Measurements from ENCODE around the gene OR13C9. TPM values are rescaled to one million over a fixed set of nuclear protein-coding genes. Genes with fewer than 3 reads are reported as not detected.
"Not testable (repeated sequence)": the region's sequence is repeated elsewhere in the genome, so short reads cannot be mapped to it uniquely, and the experiment has no call there.

The OR13C9 gene
- total RNA-seq, 1 experiment from 2014 or later: not detected

DNA sequence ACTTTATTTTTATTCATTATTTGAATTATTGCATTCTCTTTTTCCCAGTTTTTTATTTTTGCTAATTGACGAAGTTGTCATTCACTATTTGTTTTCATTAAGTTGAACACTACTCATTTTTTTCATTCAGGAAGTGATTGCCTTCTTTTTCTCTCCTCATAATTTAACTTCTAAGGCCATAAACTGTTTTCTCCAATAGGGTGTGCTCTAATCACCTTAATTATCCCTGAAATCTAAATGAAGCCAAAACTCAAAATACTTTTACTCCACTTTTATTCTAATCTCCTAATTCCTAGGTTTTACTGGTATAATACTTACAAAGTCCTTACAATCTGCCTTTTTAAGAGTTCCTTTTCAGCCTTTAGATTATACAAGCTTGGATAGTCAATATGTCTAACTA, 9.7 kb downstream of the OR13C9 start:
- CTCF ChIA-PET: no interaction called here
- no peak overlapping the region for H3K27ac ChIP-seq (ENCODE audit: low read length)
- no peaks in the 10 kb centered on the region for H3K27me3 ChIP-seq (ENCODE audit: control insufficient read depth, insufficient read depth, low read length)
- POLR2A ChIA-PET: no interaction called here
- H3K36me3 ChIP-seq (ENCODE audit: control insufficient read depth, insufficient read depth, low read length): no peaks in the 10 kb centered on the region
- DNase-seq (ENCODE audit: low read depth, low spot score) (no peak), ATAC-seq (no peak)
- in situ Hi-C loops (cut with HindIII; ENCODE audit: low pct_unique_long_range_greater_than_20kb, low sequenced_read_pairs): no loop called here
- H3K4me1 ChIP-seq (ENCODE audit: control insufficient read depth, insufficient read depth, low read length): no peaks in the 10 kb centered on the region
- intact Hi-C loops (cut with micrococcal nuclease; ENCODE audit: unreplicated experiment): no loop called here
- H3K4me3 ChIP-seq (ENCODE audit: low read depth in 2 of 2, low read length in 2 of 2): no peak overlapping the region
- BruUV-seq (replicated peaks): no TSS peak
- H3K9me3 ChIP-seq (ENCODE audit: control insufficient read depth, insufficient read depth, low read depth, low read length): no peaks in the 10 kb centered on the region
- TF ChIP-seq, protein P1, sequence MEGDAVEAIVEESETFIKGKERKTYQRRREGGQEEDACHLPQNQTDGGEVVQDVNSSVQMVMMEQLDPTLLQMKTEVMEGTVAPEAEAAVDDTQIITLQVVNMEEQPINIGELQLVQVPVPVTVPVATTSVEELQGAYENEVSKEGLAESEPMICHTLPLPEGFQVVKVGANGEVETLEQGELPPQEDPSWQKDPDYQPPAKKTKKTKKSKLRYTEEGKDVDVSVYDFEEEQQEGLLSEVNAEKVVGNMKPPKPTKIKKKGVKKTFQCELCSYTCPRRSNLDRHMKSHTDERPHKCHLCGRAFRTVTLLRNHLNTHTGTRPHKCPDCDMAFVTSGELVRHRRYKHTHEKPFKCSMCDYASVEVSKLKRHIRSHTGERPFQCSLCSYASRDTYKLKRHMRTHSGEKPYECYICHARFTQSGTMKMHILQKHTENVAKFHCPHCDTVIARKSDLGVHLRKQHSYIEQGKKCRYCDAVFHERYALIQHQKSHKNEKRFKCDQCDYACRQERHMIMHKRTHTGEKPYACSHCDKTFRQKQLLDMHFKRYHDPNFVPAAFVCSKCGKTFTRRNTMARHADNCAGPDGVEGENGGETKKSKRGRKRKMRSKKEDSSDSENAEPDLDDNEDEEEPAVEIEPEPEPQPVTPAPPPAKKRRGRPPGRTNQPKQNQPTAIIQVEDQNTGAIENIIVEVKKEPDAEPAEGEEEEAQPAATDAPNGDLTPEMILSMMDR (IDR thresholded peaks at IDR 0.05): 0 out of 2 replicates have a peak, but pooled peaks have one; percentile 5
- TF ChIP-seq, protein P2, sequence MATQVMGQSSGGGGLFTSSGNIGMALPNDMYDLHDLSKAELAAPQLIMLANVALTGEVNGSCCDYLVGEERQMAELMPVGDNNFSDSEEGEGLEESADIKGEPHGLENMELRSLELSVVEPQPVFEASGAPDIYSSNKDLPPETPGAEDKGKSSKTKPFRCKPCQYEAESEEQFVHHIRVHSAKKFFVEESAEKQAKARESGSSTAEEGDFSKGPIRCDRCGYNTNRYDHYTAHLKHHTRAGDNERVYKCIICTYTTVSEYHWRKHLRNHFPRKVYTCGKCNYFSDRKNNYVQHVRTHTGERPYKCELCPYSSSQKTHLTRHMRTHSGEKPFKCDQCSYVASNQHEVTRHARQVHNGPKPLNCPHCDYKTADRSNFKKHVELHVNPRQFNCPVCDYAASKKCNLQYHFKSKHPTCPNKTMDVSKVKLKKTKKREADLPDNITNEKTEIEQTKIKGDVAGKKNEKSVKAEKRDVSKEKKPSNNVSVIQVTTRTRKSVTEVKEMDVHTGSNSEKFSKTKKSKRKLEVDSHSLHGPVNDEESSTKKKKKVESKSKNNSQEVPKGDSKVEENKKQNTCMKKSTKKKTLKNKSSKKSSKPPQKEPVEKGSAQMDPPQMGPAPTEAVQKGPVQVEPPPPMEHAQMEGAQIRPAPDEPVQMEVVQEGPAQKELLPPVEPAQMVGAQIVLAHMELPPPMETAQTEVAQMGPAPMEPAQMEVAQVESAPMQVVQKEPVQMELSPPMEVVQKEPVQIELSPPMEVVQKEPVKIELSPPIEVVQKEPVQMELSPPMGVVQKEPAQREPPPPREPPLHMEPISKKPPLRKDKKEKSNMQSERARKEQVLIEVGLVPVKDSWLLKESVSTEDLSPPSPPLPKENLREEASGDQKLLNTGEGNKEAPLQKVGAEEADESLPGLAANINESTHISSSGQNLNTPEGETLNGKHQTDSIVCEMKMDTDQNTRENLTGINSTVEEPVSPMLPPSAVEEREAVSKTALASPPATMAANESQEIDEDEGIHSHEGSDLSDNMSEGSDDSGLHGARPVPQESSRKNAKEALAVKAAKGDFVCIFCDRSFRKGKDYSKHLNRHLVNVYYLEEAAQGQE (IDR thresholded peaks at IDR 0.05; ENCODE audit: insufficient read depth in 1 of 2, low read depth in 2 of 2, low read length in 1 of 2): no peak
- TF ChIP-seq TCF7L2 (IDR thresholded peaks at IDR 0.05; ENCODE audit: low read depth, low read length) (no peak), POLR2AphosphoS5 (IDR thresholded peaks at IDR 0.05; ENCODE audit: low read depth, low read length) (no peak)

DNA sequence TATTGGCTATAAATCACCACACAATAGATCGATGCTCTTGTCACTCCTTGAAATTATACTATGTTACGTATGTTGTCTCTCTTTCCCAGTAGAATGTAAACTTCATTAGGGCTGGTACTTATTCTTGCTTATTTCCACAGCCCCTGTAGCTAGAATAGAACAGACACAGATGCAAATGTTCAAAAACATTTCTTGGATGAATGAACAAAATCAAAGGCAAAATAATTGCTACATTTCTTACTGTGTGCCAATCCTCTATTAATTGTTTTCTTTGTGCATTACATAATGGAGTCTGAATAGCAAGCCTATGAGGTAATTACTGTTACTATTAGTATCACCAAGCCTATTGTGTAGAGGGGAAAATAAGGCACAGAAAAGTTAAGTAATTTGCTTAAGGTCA, 11.9 kb downstream of the OR13C9 start:
- Histone ChIP-seq H3K4me1 (ENCODE audit: control insufficient read depth, insufficient read depth, low read length) (no peaks in the 10 kb centered on the region), H3K9me3 (ENCODE audit: control insufficient read depth, insufficient read depth, low read depth, low read length) (no peaks in the 10 kb centered on the region), H3K36me3 (ENCODE audit: control insufficient read depth, insufficient read depth, low read length) (no peaks in the 10 kb centered on the region), H3K27me3 (ENCODE audit: control insufficient read depth, insufficient read depth, low read length) (no peaks in the 10 kb centered on the region), H3K27ac (ENCODE audit: low read length) (no peak overlapping the region), H3K4me3 (ENCODE audit: low read depth in 2 of 2, low read length in 2 of 2) (no peak overlapping the region)
- TF ChIP-seq, protein P2 (IDR thresholded peaks at IDR 0.05; ENCODE audit: insufficient read depth in 1 of 2, low read depth in 2 of 2, low read length in 1 of 2): no peak
- TF ChIP-seq SIN3A (IDR thresholded peaks at IDR 0.05; ENCODE audit: borderline replicate concordance, insufficient read depth, low read depth, low read length) (no peak), TCF7L2 (IDR thresholded peaks at IDR 0.05; ENCODE audit: low read depth, low read length) (no peak), POLR2AphosphoS5 (IDR thresholded peaks at IDR 0.05; ENCODE audit: low read depth, low read length) (no peak)
- TF ChIP-seq, protein P1 (IDR thresholded peaks at IDR 0.05): no peak
- in situ Hi-C loops (cut with HindIII; ENCODE audit: low pct_unique_long_range_greater_than_20kb, low sequenced_read_pairs) (no loop called here), intact Hi-C loops (cut with micrococcal nuclease; ENCODE audit: unreplicated experiment) (no loop called here)
- CTCF ChIA-PET: no interaction called here
- no peak for DNase-seq (ENCODE audit: low read depth, low spot score)
- no TSS peak for BruUV-seq (replicated peaks)
- ATAC-seq: no peak
- POLR2A ChIA-PET: no interaction called here

DNA sequence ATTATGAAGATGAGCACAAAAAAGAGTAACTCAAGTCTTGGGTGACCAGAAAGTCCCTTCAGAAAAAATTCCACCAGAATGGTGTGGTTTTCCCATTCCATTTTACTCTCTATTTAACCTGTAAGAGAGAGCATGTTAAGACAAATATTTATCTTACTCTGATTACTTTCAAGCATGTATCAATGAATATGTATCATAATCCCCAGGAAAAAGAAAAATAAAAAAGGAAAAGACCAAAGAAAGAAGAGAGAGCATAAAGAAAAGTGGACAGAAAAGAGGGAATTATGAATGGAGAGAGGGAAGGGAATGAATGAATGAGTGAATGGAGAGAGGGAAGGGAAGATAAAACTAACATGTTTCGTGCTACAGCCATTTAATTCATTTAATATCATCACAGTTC, 12.5 kb downstream of the OR13C9 start, which contains the start of gene OR13C2:
TSS of gene OR13C2 (minus strand) at position 101 of the 400 bp plus-strand sequence. CDS start at position 101, 0 bp downstream.
- in situ Hi-C loops (cut with HindIII; ENCODE audit: low pct_unique_long_range_greater_than_20kb, low sequenced_read_pairs); ATAC-seq; H3K4me3 ChIP-seq (ENCODE audit: low read depth in 2 of 2, low read length in 2 of 2); POLR2A ChIA-PET; DNase-seq (ENCODE audit: low read depth, low spot score); H3K27ac ChIP-seq (ENCODE audit: low read length); H3K27me3 ChIP-seq (ENCODE audit: control insufficient read depth, insufficient read depth, low read length); H3K4me1 ChIP-seq (ENCODE audit: control insufficient read depth, insufficient read depth, low read length); CTCF ChIA-PET; intact Hi-C loops (cut with micrococcal nuclease; ENCODE audit: unreplicated experiment); BruUV-seq (replicated peaks); H3K9me3 ChIP-seq (ENCODE audit: control insufficient read depth, insufficient read depth, low read depth, low read length); H3K36me3 ChIP-seq (ENCODE audit: control insufficient read depth, insufficient read depth, low read length): not testable (repeated sequence)
